ENCODE measurements around the gene DAB1.

The DAB1 gene

GRCh38 chr1:57258557-57259325, 165.1 kb downstream of the DAB1 start:
- DNase-seq (no peak), ATAC-seq (replicated peaks) (no peak)
- Mint-ChIP-seq H3K36me3 (ENCODE audit: insufficient read depth) (no peaks in the 10 kb centered on the region), H3K4me1 (ENCODE audit: low read depth in 2 of 2) (peaks cover 0 to 4% of the 10 kb centered on the region in 2 donors), H3K4me3 (no peak overlapping the region), H3K27ac (peak overlapping the region in 1 of 2 donors; percentile 16), H3K9me3 (no peaks in the 10 kb centered on the region), H3K27me3 (no peaks in the 10 kb centered on the region)

DNA sequence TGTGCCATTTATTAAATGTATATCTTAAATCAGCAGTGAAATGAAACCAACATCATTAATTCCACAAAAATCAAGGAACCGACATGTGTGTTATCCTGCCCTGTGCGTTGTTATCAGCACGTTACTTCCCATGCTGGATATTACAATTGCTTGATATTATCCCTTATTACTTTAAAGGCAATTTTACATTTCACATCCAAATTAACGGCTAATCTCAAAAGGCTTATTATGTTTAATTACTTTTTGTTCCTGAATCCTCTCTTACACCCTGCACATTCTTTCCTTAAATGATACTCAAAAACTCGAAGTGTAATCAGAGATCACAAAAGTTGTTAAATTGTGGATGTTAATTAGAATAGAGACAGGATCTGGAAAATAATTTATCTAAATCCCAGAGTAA, 167.9 kb downstream of the DAB1 start:
- Mint-ChIP-seq H3K27me3 (peaks cover 0 to 9% of the 10 kb centered on the region in 2 donors), H3K36me3 (ENCODE audit: insufficient read depth) (no peaks in the 10 kb centered on the region), H3K4me1 (ENCODE audit: low read depth in 2 of 2) (peaks cover 0 to 4% of the 10 kb centered on the region in 2 donors), H3K27ac (no peak overlapping the region), H3K9me3 (no peaks in the 10 kb centered on the region), H3K4me3 (no peak overlapping the region)
- no peak for ATAC-seq (replicated peaks)
- DNase-seq = no peak

DNA sequence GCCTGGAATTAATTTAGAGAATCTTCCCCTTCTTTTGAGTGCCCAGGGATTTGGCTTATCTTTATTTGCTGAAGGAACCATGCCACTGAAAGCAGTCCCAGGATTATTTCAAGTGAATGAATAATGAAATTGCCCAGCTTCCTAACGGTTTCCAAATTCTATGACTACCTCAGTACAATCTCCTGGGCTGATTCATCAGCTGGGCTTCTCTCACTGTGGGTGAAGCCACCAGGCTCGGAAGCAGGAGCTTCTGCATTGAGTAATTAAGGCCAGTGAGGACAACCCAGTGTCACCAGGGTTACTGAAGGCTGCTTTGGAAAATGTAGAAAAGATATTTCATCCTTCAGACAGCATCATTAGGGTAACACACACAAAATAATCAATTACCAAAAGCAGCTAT, 169.8 kb downstream of the DAB1 start:
- ATAC-seq (replicated peaks) (no peak), DNase-seq (no peak)
- H3K27me3 Mint-ChIP-seq = peaks cover 0 to 9% of the 10 kb centered on the region in 2 donors
- no peaks in the 10 kb centered on the region for H3K36me3 Mint-ChIP-seq (ENCODE audit: insufficient read depth)
- peaks cover 0 to under 1% of the 10 kb centered on the region in 2 donors for H3K4me1 Mint-ChIP-seq (ENCODE audit: low read depth in 2 of 2)
- H3K27ac Mint-ChIP-seq = no peak overlapping the region
- no peak overlapping the region for H3K4me3 Mint-ChIP-seq
- H3K9me3 Mint-ChIP-seq = no peaks in the 10 kb centered on the region

DNA sequence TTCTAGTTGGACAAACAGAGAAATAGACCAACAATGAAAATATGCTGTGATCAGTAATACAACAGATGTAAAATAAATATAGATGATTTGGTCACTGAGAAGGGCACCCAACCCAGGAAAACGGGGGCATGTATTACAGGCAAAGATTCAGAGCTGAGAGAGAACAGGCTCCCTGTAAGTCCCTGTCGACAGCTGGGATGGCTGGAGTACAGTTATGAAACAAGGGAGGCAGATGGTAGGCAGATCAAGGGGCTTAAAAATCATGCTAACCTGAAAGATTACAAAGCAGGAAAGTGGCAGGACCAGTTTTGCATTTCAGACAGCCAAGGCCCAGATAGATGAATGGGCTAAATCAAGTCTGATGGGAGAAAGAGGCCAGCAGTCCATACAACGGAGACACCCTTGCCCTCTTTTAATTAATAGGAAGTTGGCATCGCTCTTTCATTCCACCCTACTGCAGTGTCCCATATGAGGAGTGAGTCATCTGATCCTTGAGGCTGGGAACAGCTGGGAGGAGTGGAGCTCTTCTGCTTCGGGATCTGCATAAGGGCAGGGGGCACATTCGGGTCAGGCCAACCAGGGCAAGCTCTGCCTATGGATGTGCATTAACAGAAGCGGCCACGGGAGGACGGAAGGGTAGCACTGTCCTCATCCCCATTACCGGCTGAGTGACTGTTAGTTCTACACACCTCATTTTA, 171.1 kb downstream of the DAB1 start:
- no peaks in the 10 kb centered on the region for H3K36me3 Mint-ChIP-seq (ENCODE audit: insufficient read depth)
- no peaks in the 10 kb centered on the region for H3K4me1 Mint-ChIP-seq (ENCODE audit: low read depth in 2 of 2)
- H3K9me3 Mint-ChIP-seq = no peaks in the 10 kb centered on the region
- H3K27me3 Mint-ChIP-seq = peaks cover 0 to 9% of the 10 kb centered on the region in 2 donors
- no peak for DNase-seq
- peak overlapping the region in 1 of 2 donors; percentile 30 for H3K27ac Mint-ChIP-seq
- ATAC-seq (replicated peaks) = no peak
- H3K4me3 Mint-ChIP-seq = no peak overlapping the region

DNA sequence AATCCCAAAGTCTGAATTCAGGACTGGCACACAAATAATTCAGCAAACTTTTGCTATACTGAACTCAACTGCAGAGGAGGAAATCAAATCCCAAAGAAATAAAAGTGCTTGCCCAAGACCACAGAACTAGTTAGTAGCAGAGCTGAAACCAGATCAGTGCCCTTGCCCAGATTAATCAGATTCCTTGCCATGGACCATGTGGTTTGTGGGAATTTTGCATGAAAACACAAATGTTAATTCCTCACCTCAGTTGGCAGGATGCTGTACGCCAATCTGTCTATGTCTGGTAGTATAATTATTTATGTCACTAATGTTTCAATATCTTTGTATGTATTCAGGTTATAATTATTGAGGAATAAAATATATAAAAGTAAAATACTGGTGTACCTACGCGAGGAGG, 173.8 kb downstream of the DAB1 start:
- DNase-seq = no peak
- Mint-ChIP-seq H3K4me3 (no peak overlapping the region), H3K9me3 (no peaks in the 10 kb centered on the region), H3K36me3 (ENCODE audit: insufficient read depth) (no peaks in the 10 kb centered on the region), H3K27me3 (peaks cover 6 to 9% of the 10 kb centered on the region in 2 donors), H3K4me1 (ENCODE audit: low read depth in 2 of 2) (no peaks in the 10 kb centered on the region), H3K27ac (no peak overlapping the region)
- no peak for ATAC-seq (replicated peaks)

DNA sequence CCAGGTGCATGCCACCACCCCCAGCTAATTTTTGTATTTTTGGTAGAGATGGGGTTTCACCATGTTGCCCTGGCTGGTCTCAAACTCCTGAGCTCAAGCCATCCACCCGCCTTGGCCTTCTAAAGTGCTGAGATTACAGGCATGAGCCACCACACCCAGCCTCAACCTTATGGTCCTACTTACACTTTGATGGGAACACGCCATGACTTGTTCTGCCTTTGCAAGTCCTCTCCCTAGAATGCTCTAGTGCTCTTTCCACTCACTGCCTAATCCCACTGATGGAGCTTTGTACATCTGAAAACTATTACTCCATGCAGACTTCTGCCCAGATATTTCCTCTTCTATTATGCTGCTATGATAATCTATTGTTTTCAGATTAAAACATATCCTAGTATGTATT, 174.3 kb downstream of the DAB1 start:
- no peaks in the 10 kb centered on the region for H3K36me3 Mint-ChIP-seq (ENCODE audit: insufficient read depth)
- H3K27me3 Mint-ChIP-seq = peaks cover 6 to 9% of the 10 kb centered on the region in 2 donors
- H3K27ac Mint-ChIP-seq = no peak overlapping the region
- no peak overlapping the region for H3K4me3 Mint-ChIP-seq
- ATAC-seq (replicated peaks) (no peak), DNase-seq (no peak)
- H3K4me1 Mint-ChIP-seq (ENCODE audit: low read depth in 2 of 2) = no peaks in the 10 kb centered on the region
- no peaks in the 10 kb centered on the region for H3K9me3 Mint-ChIP-seq

DNA sequence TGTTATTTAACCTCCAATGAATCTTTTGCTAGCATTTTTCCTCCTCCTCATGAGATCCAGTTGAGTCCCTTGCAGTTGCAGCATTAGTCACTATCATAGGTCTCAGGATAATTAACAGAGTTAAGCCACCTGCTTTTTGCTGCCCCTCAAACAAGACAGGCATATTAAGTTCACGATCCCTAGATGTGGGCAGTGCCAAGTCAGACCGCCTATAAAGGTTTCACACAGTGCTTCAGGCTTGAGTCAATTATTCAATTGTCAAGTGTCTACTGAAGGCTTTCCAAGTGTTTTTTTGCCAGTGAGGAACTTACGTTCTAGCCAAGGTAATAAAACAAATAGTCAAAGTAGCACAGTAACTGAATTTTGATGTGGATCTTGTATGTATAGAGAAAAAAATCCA, 175.0 kb downstream of the DAB1 start:
- Mint-ChIP-seq H3K9me3 (peaks cover 0 to 2% of the 10 kb centered on the region in 2 donors), H3K4me1 (ENCODE audit: low read depth in 2 of 2) (no peaks in the 10 kb centered on the region), H3K27me3 (peaks cover 6 to 9% of the 10 kb centered on the region in 2 donors), H3K36me3 (ENCODE audit: insufficient read depth) (no peaks in the 10 kb centered on the region), H3K27ac (no peak overlapping the region), H3K4me3 (no peak overlapping the region)
- ATAC-seq (replicated peaks) (no peak), DNase-seq (no peak)

- H3K27me3 Mint-ChIP-seq = peaks cover 0 to 8% of the 10 kb centered on the region in 2 donors
- DNase-seq (no peak), ATAC-seq (replicated peaks) (no peak)
- H3K27ac Mint-ChIP-seq = no peak overlapping the region
- H3K9me3 Mint-ChIP-seq = no peaks in the 10 kb centered on the region
- H3K36me3 Mint-ChIP-seq (ENCODE audit: insufficient read depth) = no peaks in the 10 kb centered on the region
- no peaks in the 10 kb centered on the region for H3K4me1 Mint-ChIP-seq (ENCODE audit: low read depth in 2 of 2)
- no peak overlapping the region for H3K4me3 Mint-ChIP-seq
Measured at GRCh38 chr1:57238233-57238781, 185.6 kb downstream of the DAB1 start.

DNA sequence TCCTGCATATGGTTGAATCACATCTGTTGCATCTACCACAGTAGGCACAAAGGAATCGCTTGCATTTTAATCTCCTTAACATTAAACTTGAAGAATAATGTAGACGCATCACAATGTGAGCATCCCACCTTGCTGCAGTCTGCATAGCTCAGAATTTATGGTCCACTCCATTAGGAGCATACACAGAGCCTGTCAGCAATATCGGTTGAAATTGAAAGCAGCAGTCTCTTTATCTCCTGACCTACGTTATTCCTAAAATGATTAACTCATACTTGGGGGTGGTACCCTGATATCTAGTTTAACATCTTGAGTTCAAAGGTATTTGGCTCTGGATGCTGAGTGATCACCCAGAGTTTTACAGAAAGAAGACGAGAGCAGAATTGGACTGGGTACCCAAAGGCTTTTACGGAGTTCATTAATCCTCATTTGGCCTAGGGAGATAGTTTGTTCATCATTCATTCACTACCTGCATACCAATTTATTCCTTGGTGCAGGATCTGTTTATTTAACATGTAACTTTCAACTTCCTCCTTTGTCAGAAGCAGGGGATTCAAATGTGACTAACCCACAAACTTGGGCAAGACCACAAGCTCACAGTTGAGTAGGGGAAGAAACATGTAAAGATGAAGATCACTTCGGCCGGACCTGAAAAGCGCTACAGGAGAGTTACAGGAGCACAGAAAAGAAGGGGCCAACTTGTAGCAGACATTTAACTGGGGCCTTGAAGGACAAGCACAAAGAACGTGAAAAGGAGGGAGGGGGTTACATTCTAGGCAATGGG, 187.9 kb downstream of the DAB1 start:
- Mint-ChIP-seq H3K4me3 (no peak overlapping the region), H3K9me3 (no peaks in the 10 kb centered on the region), H3K4me1 (ENCODE audit: low read depth in 2 of 2) (no peaks in the 10 kb centered on the region), H3K27me3 (peaks cover 0 to 8% of the 10 kb centered on the region in 2 donors), H3K36me3 (ENCODE audit: insufficient read depth) (no peaks in the 10 kb centered on the region), H3K27ac (no peak overlapping the region)
- ATAC-seq (replicated peaks) (no peak), DNase-seq (no peak)

DNA sequence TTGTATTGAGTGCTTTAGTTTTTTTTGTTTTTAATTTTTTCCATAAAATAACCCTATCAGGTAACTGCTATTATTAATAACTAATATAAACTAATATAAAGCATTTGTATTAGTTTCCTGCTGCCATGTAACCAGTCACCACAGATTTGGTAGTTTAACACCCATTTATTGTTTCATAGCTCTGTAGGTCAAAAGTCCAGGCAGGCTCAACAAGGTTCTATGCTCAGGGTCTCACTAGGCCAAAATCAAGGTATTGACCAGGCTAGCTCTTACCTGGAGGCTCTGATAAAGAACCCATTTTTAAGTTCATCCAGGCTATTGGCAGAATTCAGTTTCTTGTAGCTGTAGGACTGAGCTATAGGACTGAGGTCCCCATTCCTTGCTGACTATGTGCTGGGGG, 189.4 kb downstream of the DAB1 start:
- no peaks in the 10 kb centered on the region for H3K4me1 Mint-ChIP-seq (ENCODE audit: low read depth in 2 of 2)
- DNase-seq (no peak), ATAC-seq (replicated peaks) (no peak)
- H3K36me3 Mint-ChIP-seq (ENCODE audit: insufficient read depth) = no peaks in the 10 kb centered on the region
- peaks cover 0 to 8% of the 10 kb centered on the region in 2 donors for H3K27me3 Mint-ChIP-seq
- H3K9me3 Mint-ChIP-seq = no peaks in the 10 kb centered on the region
- H3K27ac Mint-ChIP-seq = no peak overlapping the region
- H3K4me3 Mint-ChIP-seq = no peak overlapping the region

- no peaks in the 10 kb centered on the region for H3K36me3 Mint-ChIP-seq (ENCODE audit: insufficient read depth)
- H3K27ac Mint-ChIP-seq = no peak overlapping the region
- H3K4me3 Mint-ChIP-seq = no peak overlapping the region
- H3K9me3 Mint-ChIP-seq = no peaks in the 10 kb centered on the region
- no peak for ATAC-seq (replicated peaks)
- no peak for DNase-seq
- H3K4me1 Mint-ChIP-seq (ENCODE audit: low read depth in 2 of 2) = no peaks in the 10 kb centered on the region
- peaks cover 0 to 8% of the 10 kb centered on the region in 2 donors for H3K27me3 Mint-ChIP-seq
Measured at GRCh38 chr1:57232500-57232899, 191.4 kb downstream of the DAB1 start.

DNA sequence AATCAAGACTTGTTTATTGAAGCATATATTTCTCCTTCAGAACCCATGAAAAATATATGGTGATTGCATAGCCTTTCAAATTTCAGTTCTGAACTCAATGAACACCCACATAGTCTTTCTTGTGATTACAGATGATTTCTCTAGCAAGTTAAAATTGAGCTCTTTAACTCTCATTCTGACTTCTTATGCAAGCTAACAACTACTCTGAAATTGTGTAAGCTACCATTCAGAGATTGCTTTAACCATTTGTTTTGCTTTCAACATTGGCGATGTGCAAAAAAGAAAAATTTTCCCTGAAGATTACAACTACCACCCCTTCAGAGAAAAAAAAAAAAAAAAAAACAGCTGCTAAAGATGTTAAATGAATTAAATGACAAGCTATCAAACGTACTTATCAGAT, 193.9 kb downstream of the DAB1 start:
- DNase-seq (no peak), ATAC-seq (replicated peaks) (no peak)
- H3K4me3 Mint-ChIP-seq = no peak overlapping the region
- H3K36me3 Mint-ChIP-seq (ENCODE audit: insufficient read depth) = no peaks in the 10 kb centered on the region
- no peak overlapping the region for H3K27ac Mint-ChIP-seq
- peaks cover 0 to 2% of the 10 kb centered on the region in 2 donors for H3K9me3 Mint-ChIP-seq
- peaks cover 0 to 5% of the 10 kb centered on the region in 2 donors for H3K27me3 Mint-ChIP-seq
- no peaks in the 10 kb centered on the region for H3K4me1 Mint-ChIP-seq (ENCODE audit: low read depth in 2 of 2)

- Mint-ChIP-seq H3K27ac (no peak overlapping the region), H3K9me3 (peaks cover 0 to 2% of the 10 kb centered on the region in 2 donors), H3K36me3 (ENCODE audit: insufficient read depth) (no peaks in the 10 kb centered on the region), H3K27me3 (peaks cover 0 to 5% of the 10 kb centered on the region in 2 donors), H3K4me1 (ENCODE audit: low read depth in 2 of 2) (no peaks in the 10 kb centered on the region), H3K4me3 (no peak overlapping the region)
- no peak for DNase-seq
- ATAC-seq (replicated peaks) = no peak
Measured at GRCh38 chr1:57229076-57229475, 194.8 kb downstream of the DAB1 start.

All from effector memory CD8-positive, alpha-beta T cell (primary cell).